H9 (cell line): Measurements from ENCODE around the gene POC1B. TPM values are rescaled to one million over a fixed set of nuclear protein-coding genes. Genes with fewer than 3 reads are reported as not detected.

Source experiments
- DNase-seq: peaks from one replicate; pipeline ENCODE4 v3.0.0-alpha.2; 2017
- H2AFZ ChIP-seq: one replicate; pipeline ENCODE4 v1.6.1; 2013; ENCODE audit warnings: mild to moderate bottlenecking, low read length, control low read depth, moderate library complexity
- H2AK5ac ChIP-seq: 2 replicates; pipeline ENCODE4 v1.6.1; 2013; ENCODE audit warnings: low read length, control low read depth, mixed read lengths; ENCODE audit not compliant: insufficient read length
- H2BK120ac ChIP-seq: one replicate; pipeline ENCODE4 v1.6.1; 2013; ENCODE audit warnings: low read depth, mild to moderate bottlenecking, low read length, control low read depth, inconsistent platforms; ENCODE audit not compliant: poor library complexity, severe bottlenecking
- H2BK12ac ChIP-seq: 2 replicates; pipeline ENCODE4 v1.6.1; 2013; ENCODE audit warnings: low read length, control low read depth, mixed read lengths, low read depth; ENCODE audit not compliant: insufficient read length
- H2BK15ac ChIP-seq: 2 replicates; pipeline ENCODE4 v1.6.1; 2013; ENCODE audit warnings: low read depth, low read length, control low read depth
- H2BK20ac ChIP-seq: one replicate; pipeline ENCODE4 v1.6.1; 2013; ENCODE audit warnings: low read depth, mild to moderate bottlenecking, low read length, control low read depth, inconsistent platforms; ENCODE audit not compliant: poor library complexity, severe bottlenecking
- H2BK5ac ChIP-seq: 2 replicates; pipeline ENCODE4 v1.6.1; 2013; ENCODE audit warnings: low read length, control low read depth, mixed read lengths; ENCODE audit not compliant: insufficient read length
- H3K14ac ChIP-seq: 2 replicates; pipeline ENCODE4 v1.6.1; 2013; ENCODE audit warnings: low read length, control low read depth; ENCODE audit not compliant: insufficient read depth
- H3K18ac ChIP-seq: 2 replicates; pipeline ENCODE4 v1.6.1; 2013; ENCODE audit warnings: low read depth, mild to moderate bottlenecking, mixed read lengths, low read length, control low read depth; ENCODE audit not compliant: insufficient read length
- H3K23ac ChIP-seq: 2 replicates; pipeline ENCODE4 v1.6.1; 2013; ENCODE audit warnings: low read length, control low read depth, mixed read lengths, low read depth; ENCODE audit not compliant: insufficient read length
- H3K23me2 ChIP-seq: 2 replicates; pipeline ENCODE4 v1.6.1; 2013; ENCODE audit warnings: low read depth, mild to moderate bottlenecking, mixed read lengths, low read length, control low read depth; ENCODE audit not compliant: insufficient read length, poor library complexity, severe bottlenecking
- H3K27ac ChIP-seq: 2 replicates; pipeline ENCODE4 v1.5.1; 2013; ENCODE audit warnings: low read length, control low read depth, mixed read lengths, low read depth; ENCODE audit not compliant: insufficient read length
- H3K27me3 ChIP-seq: 2 replicates; pipeline ENCODE4 v1.6.1; 2013; ENCODE audit warnings: low read length, control low read depth, inconsistent platforms; ENCODE audit not compliant: insufficient read depth
- H3K4ac ChIP-seq: 2 replicates; pipeline ENCODE4 v1.6.1; 2013; ENCODE audit warnings: low read depth, mild to moderate bottlenecking, control low read depth, inconsistent platforms, low read length, moderate library complexity
- H3K4me1 ChIP-seq: 2 replicates; pipeline ENCODE4 v1.6.1; 2013; ENCODE audit warnings: low read length, control low read depth, inconsistent platforms; ENCODE audit not compliant: insufficient read depth
- H3K4me2 ChIP-seq: 2 replicates; pipeline ENCODE4 v1.6.1; 2013; ENCODE audit warnings: low read length, control low read depth, mixed read lengths; ENCODE audit not compliant: insufficient read length, insufficient read depth
- H3K56ac ChIP-seq: 2 replicates; pipeline ENCODE4 v1.6.1; 2013; ENCODE audit warnings: low read depth, mild to moderate bottlenecking, mixed read lengths, low read length, control low read depth; ENCODE audit not compliant: insufficient read length
- H3K79me1 ChIP-seq: 2 replicates; pipeline ENCODE4 v1.6.1; 2013; ENCODE audit warnings: low read depth, mild to moderate bottlenecking, moderate library complexity, low read length, control low read depth, inconsistent platforms; ENCODE audit not compliant: insufficient read depth, poor library complexity, severe bottlenecking
- H3K79me2 ChIP-seq: 2 replicates; pipeline ENCODE4 v1.6.1; 2013; ENCODE audit warnings: low read length, control low read depth, inconsistent platforms; ENCODE audit not compliant: insufficient read depth
- H3K9ac ChIP-seq: 2 replicates; pipeline ENCODE4 v1.6.1; 2013; ENCODE audit warnings: low read length, control low read depth, mixed read lengths; ENCODE audit not compliant: insufficient read length; ENCODE audit errors: extremely low read depth
- H3K9me3 ChIP-seq: one replicate; pipeline ENCODE4 v1.6.1; 2013; ENCODE audit warnings: low read depth, low read length, inconsistent platforms; ENCODE audit not compliant: control insufficient read depth
- H3T11ph ChIP-seq: one replicate; pipeline ENCODE4 v1.6.1; 2013; ENCODE audit warnings: mild to moderate bottlenecking, low read length, control low read depth, inconsistent platforms
- H4K20me1 ChIP-seq: one replicate; pipeline ENCODE4 v1.6.1; 2013; ENCODE audit not compliant: control insufficient read depth, insufficient read length, insufficient read depth
- H4K5ac ChIP-seq: 2 replicates; pipeline ENCODE4 v1.6.1; 2013; ENCODE audit warnings: low read depth, mild to moderate bottlenecking, mixed read lengths, low read length, control low read depth; ENCODE audit not compliant: insufficient read length
- H4K8ac ChIP-seq: replicated peaks from 2 replicates; pipeline ENCODE4 v1.6.1; 2013; ENCODE audit warnings: low read length, control low read depth, mixed read lengths, low read depth; ENCODE audit not compliant: insufficient read length
- H4K91ac ChIP-seq: 2 replicates; pipeline ENCODE4 v1.6.1; 2013; ENCODE audit warnings: low read depth, mild to moderate bottlenecking, moderate library complexity, mixed read lengths, low read length, control low read depth; ENCODE audit not compliant: insufficient read length
- H3K27ac Mint-ChIP-seq, 3 experiments: 2 replicates in 2 of 3; 3 replicates in 1 of 3; pipeline ENCODE4 v1.8.0; 2020 to 2021; ENCODE audit warnings: mixed read lengths in 3 of 3, mild to moderate bottlenecking in 1 of 3, moderate library complexity in 1 of 3
- H3K27me3 Mint-ChIP-seq: 2 replicates; pipeline ENCODE4 v1.8.0; 2021; ENCODE audit warnings: low read depth, mild to moderate bottlenecking, moderate library complexity, mixed read lengths
- H3K36me3 Mint-ChIP-seq, 3 experiments: 2 replicates in 2 of 3; 3 replicates in 1 of 3; pipeline ENCODE4 v1.8.0; 2020 to 2021; ENCODE audit warnings: low read depth in 3 of 3, mixed read lengths in 3 of 3; ENCODE audit not compliant: insufficient read depth in 1 of 3
- H3K4me1 Mint-ChIP-seq, 2 experiments: 2 replicates each; pipeline ENCODE4 v1.8.0; 2020; ENCODE audit warnings: mixed read lengths in 2 of 2
- H3K4me3 Mint-ChIP-seq, 2 experiments: 2 replicates in 1 of 2; 3 replicates in 1 of 2; pipeline ENCODE4 v1.8.0; 2020 to 2021; ENCODE audit warnings: mild to moderate bottlenecking in 2 of 2, mixed read lengths in 2 of 2, moderate library complexity in 1 of 2
- H3K9me3 Mint-ChIP-seq, 2 experiments: 2 replicates in 1 of 2; 3 replicates in 1 of 2; pipeline ENCODE4 v1.8.0; 2020; ENCODE audit warnings: mild to moderate bottlenecking in 2 of 2, mixed read lengths in 2 of 2, moderate library complexity in 1 of 2
- CTCF ChIP-seq: fragments of 200-600 bp; sonication (generic); conservative IDR thresholded peaks from 3 replicates; pipeline ENCODE4 v1.8.0; 2021; ENCODE audit warnings: antibody characterized with exemption, mild to moderate bottlenecking
- WGBS: extraction: QIAGEN DNeasy Blood & Tissue Kit; methylation state at CpG from one replicate; pipeline ENCODE4 v1.1.7; 2013; ENCODE audit warnings: missing lambda C conversion rate, low lambda C conversion rate, mixed read lengths; ENCODE audit not compliant: insufficient read length; ENCODE audit errors: extremely low coverage; 5-methylcytosine and 5-hydroxymethylcytosine counted together
- total RNA-seq: library from RNA; stranded (reverse); gene quantifications from 2 replicates; pipeline ENCODE4 v1.2.1, GENCODE V29; 2021

The POC1B gene
- total RNA-seq, 1 experiment from 2014 or later = 12.5 TPM

- H2BK15ac ChIP-seq = no peak overlapping the region
- no peaks in the 10 kb centered on the region for H3K36me3 Mint-ChIP-seq
- no peak overlapping the region for H3K9ac ChIP-seq
- no peak overlapping the region for H3K23ac ChIP-seq
- H2BK12ac ChIP-seq = no peak overlapping the region
- H3K27me3 ChIP-seq = no peaks in the 10 kb centered on the region
- H3K56ac ChIP-seq = no peak overlapping the region
- no peak overlapping the region for H3K14ac ChIP-seq
- H3K4me3 Mint-ChIP-seq = no peak overlapping the region
- H3K27ac Mint-ChIP-seq = 0 out of 7 replicates have a peak overlapping the region, but pooled peaks of 1 of the 3 experiments have one; percentile 63
- H3K9me3 ChIP-seq = no peaks in the 10 kb centered on the region
- H3K79me1 ChIP-seq = no peaks in the 10 kb centered on the region
- H3K4ac ChIP-seq = no peak overlapping the region
- no peaks in the 10 kb centered on the region for H3K79me2 ChIP-seq
- H4K5ac ChIP-seq = no peak overlapping the region
- no peak overlapping the region for H3T11ph ChIP-seq
- no CpG with 5 or more reads among the region's 6 CpGs for WGBS
- no peaks in the 10 kb centered on the region for H3K4me1 Mint-ChIP-seq
- no peak overlapping the region for H3K27ac ChIP-seq
- H3K4me2 ChIP-seq = no peak overlapping the region
- H4K91ac ChIP-seq = no peak overlapping the region
- no peak overlapping the region for H4K8ac ChIP-seq
- H2AK5ac ChIP-seq = no peak overlapping the region
- no peak overlapping the region for H2AFZ ChIP-seq
- TF ChIP-seq CTCF = no peak
- H4K20me1 ChIP-seq = no peaks in the 10 kb centered on the region
- H2BK5ac ChIP-seq = no peak overlapping the region
- no peaks in the 10 kb centered on the region for H3K23me2 ChIP-seq
- no peak overlapping the region for H3K18ac ChIP-seq
- H2BK20ac ChIP-seq = no peak overlapping the region
- no peak overlapping the region for H2BK120ac ChIP-seq
- no peaks in the 10 kb centered on the region for H3K9me3 Mint-ChIP-seq
- H3K27me3 Mint-ChIP-seq = no peaks in the 10 kb centered on the region
- H3K4me1 ChIP-seq = no peaks in the 10 kb centered on the region
- no peak for DNase-seq
Measured at GRCh38 chr12:89475203-89475990, 50.5 kb downstream of the POC1B start.
